Thyroid gland (tissue), 4 donors: ENCODE measurements around the gene CSPG4. TPM values are rescaled to one million over a fixed set of nuclear protein-coding genes. Genes with fewer than 3 reads are reported as not detected.
"Not testable (repeated sequence)": the region's sequence is repeated elsewhere in the genome, so short reads cannot be mapped to it uniquely, and the experiment has no call there.

Source experiments
- DNase-seq, 2 donors: peaks; one replicate each; pipeline ENCODE4 v3.0.0-alpha.2; 2019
- H3K27ac ChIP-seq, 3 donors: fragments of 200-600 bp; sonication (generic); 1 replicate in 2 of 3; 2 replicates in 1 of 3; pipeline ENCODE4 v1.5.1; 2016 to 2019; ENCODE audit warnings: mild to moderate bottlenecking in 1 of 3, moderate library complexity in 1 of 3
- H3K27me3 ChIP-seq: fragments of 200-600 bp; sonication (generic); one replicate; pipeline ENCODE4 v1.5.1; 2019
- H3K36me3 ChIP-seq, 2 donors: fragments of 200-600 bp; sonication (generic); one replicate each; pipeline ENCODE4 v1.5.1; 2016 to 2019
- H3K4me1 ChIP-seq, 2 donors: fragments of 200-600 bp; sonication (generic); one replicate each; pipeline ENCODE4 v1.5.1; 2017 to 2019
- H3K4me3 ChIP-seq, 3 donors: fragments of 200-600 bp; sonication (generic); replicated peaks in 1 of 3; 1 replicate in 2 of 3; 2 replicates in 1 of 3; pipeline ENCODE4 v1.5.1; 2016; ENCODE audit warnings: mild to moderate bottlenecking in 1 of 3
- H3K9me3 ChIP-seq: fragments of 200-600 bp; sonication (generic); one replicate; pipeline ENCODE4 v1.5.1; 2017
- POLR2A ChIP-seq, 2 donors: fragments of 450-650 bp; IDR thresholded peaks; one replicate each; pipeline ENCODE4 v1.6.1; 2017; ENCODE audit warnings: antibody characterized with exemption in 2 of 2, mild to moderate bottlenecking in 2 of 2, moderate library complexity in 1 of 2
- WGBS, 2 donors: methylation state at CpG; one replicate each; pipeline ENCODE4 v1.1.5; 2017; 5-methylcytosine and 5-hydroxymethylcytosine counted together
- intact Hi-C: fragments of 100-400 bp; cut with DNase I; formaldehyde crosslinking; loops from one replicate; pipeline ENCODE4 v1.15.1; 2023
- total RNA-seq, 4 donors: library from RNA; depleted of rRNA; stranded (reverse); fragments of >200 nt; gene quantifications; one replicate each; pipeline ENCODE4 v1.2.3, GENCODE V29; 2016
- TF ChIP-seq, protein P1 (sequence below), 6 experiments: fragments of 200-600 bp in 3 of 6; fragments of 450-650 bp in 3 of 6; sonication (generic) in 3 of 6; IDR thresholded peaks; one replicate each; pipeline ENCODE4 v1.5.1; 2016 to 2019; ENCODE audit warnings: antibody characterized with exemption in 6 of 6, mild to moderate bottlenecking in 2 of 6, inconsistent platforms in 1 of 6, moderate library complexity in 1 of 6

CSPG4 gene
- total RNA-seq, 4 donors from 2014 or later, result 2.4 to 10.5 (median 3.2) TPM

- no peaks in the 10 kb centered on the region for H3K36me3 ChIP-seq
- no peak overlapping the region for H3K27ac ChIP-seq
- H3K4me3 ChIP-seq, result no peak overlapping the region
- WGBS, 2 donors, result 87 to 88% methylated on average over 2 of the region's 2 CpGs
- intact Hi-C loops, result no loop called here
- no peak for DNase-seq
- H3K9me3 ChIP-seq, result no peaks in the 10 kb centered on the region
- no peaks in the 10 kb centered on the region for H3K27me3 ChIP-seq
- H3K4me1 ChIP-seq, result peaks cover 6 to 8% of the 10 kb centered on the region in 2 donors
- no peak for TF ChIP-seq POLR2A (IDR thresholded peaks at IDR 0.05)
- TF ChIP-seq, protein P1, sequence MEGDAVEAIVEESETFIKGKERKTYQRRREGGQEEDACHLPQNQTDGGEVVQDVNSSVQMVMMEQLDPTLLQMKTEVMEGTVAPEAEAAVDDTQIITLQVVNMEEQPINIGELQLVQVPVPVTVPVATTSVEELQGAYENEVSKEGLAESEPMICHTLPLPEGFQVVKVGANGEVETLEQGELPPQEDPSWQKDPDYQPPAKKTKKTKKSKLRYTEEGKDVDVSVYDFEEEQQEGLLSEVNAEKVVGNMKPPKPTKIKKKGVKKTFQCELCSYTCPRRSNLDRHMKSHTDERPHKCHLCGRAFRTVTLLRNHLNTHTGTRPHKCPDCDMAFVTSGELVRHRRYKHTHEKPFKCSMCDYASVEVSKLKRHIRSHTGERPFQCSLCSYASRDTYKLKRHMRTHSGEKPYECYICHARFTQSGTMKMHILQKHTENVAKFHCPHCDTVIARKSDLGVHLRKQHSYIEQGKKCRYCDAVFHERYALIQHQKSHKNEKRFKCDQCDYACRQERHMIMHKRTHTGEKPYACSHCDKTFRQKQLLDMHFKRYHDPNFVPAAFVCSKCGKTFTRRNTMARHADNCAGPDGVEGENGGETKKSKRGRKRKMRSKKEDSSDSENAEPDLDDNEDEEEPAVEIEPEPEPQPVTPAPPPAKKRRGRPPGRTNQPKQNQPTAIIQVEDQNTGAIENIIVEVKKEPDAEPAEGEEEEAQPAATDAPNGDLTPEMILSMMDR (IDR thresholded peaks at IDR 0.05), result no peak
Measured at GRCh38 chr15:75759416-75760130, 46.9 kb upstream of the CSPG4 start.

GRCh38 chr15:75758071-75758872, 45.6 kb upstream of the CSPG4 start:
- Histone ChIP-seq H3K36me3 (no peaks in the 10 kb centered on the region), H3K4me3 (peak overlapping the region; percentile 1 to 51 (median 43)), H3K4me1 (peaks cover 6 to 8% of the 10 kb centered on the region in 2 donors), H3K27me3 (no peaks in the 10 kb centered on the region), H3K27ac (peak overlapping the region; percentile 16 to 64 (median 53)), H3K9me3 (no peaks in the 10 kb centered on the region)
- TF ChIP-seq, protein P1 (IDR thresholded peaks at IDR 0.05), result peak in 2 of 6 experiments; percentile 29 to 48
- peak in 1 of 2 donors; percentile 40 for TF ChIP-seq POLR2A (IDR thresholded peaks at IDR 0.05)
- DNase-seq, result peak; percentile 92
- intact Hi-C loops, result no loop called here
- 6 to 8% methylated on average over 27 to 32 of the region's 35 CpGs for WGBS, 2 donors

DNA sequence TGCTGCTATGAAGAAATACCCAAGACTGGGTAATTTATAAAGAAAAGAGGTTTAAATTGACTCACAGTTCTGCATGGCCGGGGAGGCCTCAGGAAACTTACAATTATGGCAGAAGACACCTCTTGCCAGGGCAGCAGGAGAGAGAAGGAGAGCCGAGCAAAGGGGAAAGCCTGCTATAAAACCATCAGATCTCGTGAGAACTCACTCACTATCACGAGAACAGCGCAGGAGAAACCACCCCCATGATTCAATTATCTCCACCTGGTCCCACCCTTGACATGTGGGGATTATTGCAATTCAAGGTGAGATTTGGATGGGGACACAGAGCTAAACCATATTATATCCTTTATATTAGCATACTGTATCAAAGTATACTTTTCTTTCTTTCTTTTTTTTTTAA, 42.2 kb upstream of the CSPG4 start:
- WGBS, 2 donors, result 85 to 90% methylated on average over 5 of the region's 5 CpGs
- H3K27me3 ChIP-seq, H3K4me1 ChIP-seq, H3K36me3 ChIP-seq, DNase-seq, H3K27ac ChIP-seq, H3K4me3 ChIP-seq, intact Hi-C loops, H3K9me3 ChIP-seq: not testable (repeated sequence)

DNA sequence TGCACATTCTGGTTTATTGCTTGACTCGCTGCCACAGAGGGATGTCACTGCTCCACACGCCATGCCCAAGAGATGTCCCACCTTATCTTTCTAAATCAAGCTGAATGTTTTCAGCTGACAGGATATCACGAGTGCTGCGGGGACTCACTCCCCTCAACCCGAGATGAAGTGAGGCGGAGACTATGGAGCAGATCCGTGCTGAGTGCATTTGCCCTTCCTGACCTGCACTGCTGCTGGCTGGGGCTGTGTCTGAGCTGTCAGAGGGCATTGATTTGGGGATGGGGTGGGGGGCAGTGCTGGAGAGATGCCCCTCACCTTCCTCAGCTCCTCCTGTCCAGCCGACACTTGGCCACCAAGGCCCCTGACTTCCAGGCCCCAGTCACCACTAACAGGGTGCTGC, 40.5 kb upstream of the CSPG4 start:
- 77 to 80% methylated on average over 7 to 8 of the region's 8 CpGs for WGBS, 2 donors
- H3K27ac ChIP-seq, result no peak overlapping the region
- no peak for DNase-seq
- intact Hi-C loops, result no loop called here
- H3K4me1 ChIP-seq, result no peaks in the 10 kb centered on the region
- no peaks in the 10 kb centered on the region for H3K36me3 ChIP-seq
- H3K9me3 ChIP-seq, result no peaks in the 10 kb centered on the region
- TF ChIP-seq POLR2A (IDR thresholded peaks at IDR 0.05), result no peak
- TF ChIP-seq, protein P1 (IDR thresholded peaks at IDR 0.05), result no peak
- no peak overlapping the region for H3K4me3 ChIP-seq
- no peaks in the 10 kb centered on the region for H3K27me3 ChIP-seq

GRCh38 chr15:75751891-75752290, 39.2 kb upstream of the CSPG4 start:
- Histone ChIP-seq H3K4me1 (no peaks in the 10 kb centered on the region), H3K4me3 (no peak overlapping the region), H3K36me3 (no peaks in the 10 kb centered on the region), H3K9me3 (no peaks in the 10 kb centered on the region), H3K27ac (no peak overlapping the region), H3K27me3 (no peaks in the 10 kb centered on the region)
- no peak for DNase-seq
- intact Hi-C loops, result no loop called here
- 83 to 95% methylated on average over 3 to 4 of the region's 4 CpGs for WGBS, 2 donors
- TF ChIP-seq, protein P1 (IDR thresholded peaks at IDR 0.05), result no peak
- no peak for TF ChIP-seq POLR2A (IDR thresholded peaks at IDR 0.05)
